ENCODE results near the gene IL11. TPM values are rescaled to one million over a fixed set of nuclear protein-coding genes. Genes with fewer than 3 reads are reported as not detected.

Gene IL11
- total RNA-seq, 4 donors from 2014 or later = 0.48 TPM; not detected in 3

DNA sequence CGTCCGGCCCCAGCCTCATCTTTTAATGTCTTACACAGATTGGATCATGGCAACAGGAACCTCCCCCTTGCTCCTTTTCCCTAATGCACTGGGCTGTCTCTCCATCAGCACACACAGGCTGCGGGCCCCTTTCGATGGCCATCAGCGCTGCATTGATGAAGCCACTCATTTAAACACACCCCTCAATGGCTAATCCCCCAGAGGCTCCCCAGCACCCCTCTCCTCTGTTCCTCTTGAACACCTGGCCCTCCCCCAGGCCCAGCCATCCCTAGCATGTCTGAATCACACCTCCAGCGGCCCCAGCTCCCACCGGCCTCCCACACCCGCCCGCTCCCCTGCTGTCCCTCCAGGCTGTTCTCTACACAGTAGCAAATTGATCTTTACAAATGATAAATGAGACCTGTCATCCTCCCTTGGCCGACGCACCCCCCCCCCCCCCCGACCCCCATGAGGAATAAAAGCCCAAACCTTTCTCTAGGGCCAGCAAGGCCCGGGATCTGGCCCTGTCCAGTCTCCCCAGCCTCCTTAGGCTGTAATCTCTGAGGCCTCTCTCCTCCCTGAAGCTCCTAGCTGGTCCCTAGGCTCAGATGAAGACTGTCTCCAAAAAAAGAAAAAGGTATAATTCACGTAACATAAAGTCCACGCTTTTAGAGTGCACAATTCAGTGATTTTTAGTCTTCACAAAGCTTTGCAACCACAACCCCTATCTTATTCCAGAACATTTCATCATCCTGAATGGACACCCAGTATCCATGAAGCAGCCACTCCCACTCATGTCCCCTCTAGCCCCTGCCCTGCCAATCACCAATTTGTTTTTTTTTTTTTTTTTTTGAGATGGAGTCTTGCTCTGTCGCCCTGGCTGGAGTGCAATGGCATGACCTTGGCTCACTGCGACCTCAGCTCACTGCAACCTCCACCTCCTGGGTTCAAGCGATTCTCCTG lies 22.8 kb upstream of the IL11 start:
- no peaks in the 10 kb centered on the region for H3K27me3 ChIP-seq
- no peak overlapping the region for H3K27ac ChIP-seq
- no peak overlapping the region for H3K4me3 ChIP-seq
- H3K4me1 ChIP-seq = peaks cover 7 to 21% (median 9%) of the 10 kb centered on the region in 4 donors
- no peak for DNase-seq
- in situ Hi-C loops (cut with MboI; ENCODE audit: low pct_ligation_motif_present in 1 of 4, low pct_unique_long_range_greater_than_20kb in 1 of 4, low sequenced_read_pairs in 3 of 4) (loop anchor here in 1 of 4 donors (25.0 kb wide), 1 partner anchor 106 kb away; the partner anchor contains the start of genes BRSK1 and HSPBP1), intact Hi-C loops (cut with DNase I; ENCODE audit: low total_unique reads) (no loop called here)
- TF ChIP-seq POLR2AphosphoS5 (IDR thresholded peaks at IDR 0.05) (no peak), CTCF (IDR thresholded peaks at IDR 0.05) (no peak), POLR2A (IDR thresholded peaks at IDR 0.05) (no peak)
- H3K9me3 ChIP-seq = no peaks in the 10 kb centered on the region
- H3K36me3 ChIP-seq = peaks cover 0 to 6% (median 0%) of the 10 kb centered on the region in 4 donors
- 79 to 90% methylated on average over 7 to 18 of the region's 18 CpGs for WGBS, 2 donors (ENCODE audit: low coverage in 1 of 2)

DNA sequence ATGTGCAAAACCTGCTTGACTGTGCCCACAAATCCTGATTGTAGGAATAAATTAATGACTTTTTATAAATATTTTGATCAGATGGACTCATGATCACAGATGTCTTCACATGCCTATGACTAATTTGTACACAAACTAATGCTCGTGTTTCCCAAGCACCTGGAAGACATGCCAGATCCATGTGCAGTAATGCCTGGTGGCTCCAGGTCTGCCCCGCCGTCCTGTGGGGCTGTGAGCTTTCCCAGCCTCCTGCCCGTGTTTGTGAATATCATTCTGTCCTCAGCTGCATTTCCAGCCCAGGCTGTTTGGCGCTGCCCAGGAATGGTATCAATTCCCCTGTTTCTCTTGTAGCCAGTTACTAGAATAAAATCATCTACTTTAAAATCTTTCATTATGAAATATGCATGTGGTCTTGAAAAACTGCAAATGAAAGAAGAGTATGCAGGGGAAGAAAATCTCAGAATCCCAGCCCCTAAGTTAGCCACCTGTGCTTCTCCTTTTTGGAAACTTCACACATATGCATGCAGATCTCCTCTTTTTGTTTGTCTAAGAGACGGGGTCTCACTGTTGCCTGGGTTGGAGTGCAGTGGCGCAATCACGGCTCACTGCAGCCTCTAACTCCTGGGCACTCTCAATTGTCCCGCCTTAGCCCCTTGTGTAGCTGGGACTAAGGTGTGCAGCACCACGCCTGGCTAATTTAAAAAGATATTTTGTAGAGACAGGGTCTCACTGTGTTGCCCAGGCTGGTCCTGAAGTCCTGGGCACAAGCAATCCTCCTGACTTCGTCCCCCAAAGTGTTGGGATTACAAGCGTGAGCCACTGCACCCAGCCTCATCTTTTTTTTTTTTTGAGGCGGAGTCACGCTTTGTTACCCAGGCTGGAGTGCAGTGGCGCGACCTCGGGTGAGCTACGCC lies 21.7 kb upstream of the IL11 start:
- intact Hi-C loops (cut with DNase I; ENCODE audit: low total_unique reads) (no loop called here), in situ Hi-C loops (cut with MboI; ENCODE audit: low pct_ligation_motif_present in 1 of 4, low pct_unique_long_range_greater_than_20kb in 1 of 4, low sequenced_read_pairs in 3 of 4) (loop anchor here in 1 of 4 donors (25.0 kb wide), 1 partner anchor 105 kb away; the partner anchor contains the start of genes BRSK1 and HSPBP1)
- peaks cover 19 to 32% (median 20%) of the 10 kb centered on the region in 4 donors for H3K4me1 ChIP-seq
- no peaks in the 10 kb centered on the region for H3K27me3 ChIP-seq
- WGBS, 2 donors (ENCODE audit: low coverage in 1 of 2) = 76 to 77% methylated on average over 10 to 18 of the region's 18 CpGs
- no peak for DNase-seq
- peaks cover 0 to 6% (median 0%) of the 10 kb centered on the region in 4 donors for H3K36me3 ChIP-seq
- no peak overlapping the region for H3K27ac ChIP-seq
- TF ChIP-seq POLR2A (IDR thresholded peaks at IDR 0.05) (no peak), CTCF (IDR thresholded peaks at IDR 0.05) (no peak), EP300 (IDR thresholded peaks at IDR 0.05; ENCODE audit: low read depth) (no peak), POLR2AphosphoS5 (IDR thresholded peaks at IDR 0.05) (no peak)
- no peak overlapping the region for H3K4me3 ChIP-seq
- H3K9me3 ChIP-seq = no peaks in the 10 kb centered on the region

- no peaks in the 10 kb centered on the region for H3K27me3 ChIP-seq
- H3K36me3 ChIP-seq = peaks cover 0 to 6% (median 0%) of the 10 kb centered on the region in 4 donors
- no peak overlapping the region for H3K27ac ChIP-seq
- 60 to 75% methylated on average over 2 to 11 of the region's 12 CpGs for WGBS, 2 donors (ENCODE audit: low coverage in 1 of 2)
- TF ChIP-seq EP300 (IDR thresholded peaks at IDR 0.05; ENCODE audit: low read depth) (no peak), POLR2AphosphoS5 (IDR thresholded peaks at IDR 0.05) (no peak), CTCF (IDR thresholded peaks at IDR 0.05) (no peak), POLR2A (IDR thresholded peaks at IDR 0.05) (no peak)
- H3K4me3 ChIP-seq = no peak overlapping the region
- H3K9me3 ChIP-seq = no peaks in the 10 kb centered on the region
- intact Hi-C loops (cut with DNase I; ENCODE audit: low total_unique reads) = no loop called here
- DNase-seq = no peak
- H3K4me1 ChIP-seq = peaks cover 24 to 38% (median 26%) of the 10 kb centered on the region in 4 donors
- in situ Hi-C loops (cut with MboI; ENCODE audit: low pct_ligation_motif_present in 1 of 4, low pct_unique_long_range_greater_than_20kb in 1 of 4, low sequenced_read_pairs in 3 of 4) = loop anchor here in 1 of 4 donors (25.0 kb wide), 1 partner anchor 104 kb away; the partner anchor contains the start of genes BRSK1 and HSPBP1
Measured at GRCh38 chr19:55391191-55391670, 21.0 kb upstream of the IL11 start.

Data from transverse colon (tissue), 4 donors.